ENCODE data around the gene MMUT. TPM values are rescaled to one million over a fixed set of nuclear protein-coding genes. Genes with fewer than 3 reads are reported as not detected.
"Not testable (repeated sequence)": the region's sequence is repeated elsewhere in the genome, so short reads cannot be mapped to it uniquely, and the experiment has no call there.

Gene MMUT
- total RNA-seq, 2 experiments from 2014 or later = 13.2 to 14.6 TPM

DNA sequence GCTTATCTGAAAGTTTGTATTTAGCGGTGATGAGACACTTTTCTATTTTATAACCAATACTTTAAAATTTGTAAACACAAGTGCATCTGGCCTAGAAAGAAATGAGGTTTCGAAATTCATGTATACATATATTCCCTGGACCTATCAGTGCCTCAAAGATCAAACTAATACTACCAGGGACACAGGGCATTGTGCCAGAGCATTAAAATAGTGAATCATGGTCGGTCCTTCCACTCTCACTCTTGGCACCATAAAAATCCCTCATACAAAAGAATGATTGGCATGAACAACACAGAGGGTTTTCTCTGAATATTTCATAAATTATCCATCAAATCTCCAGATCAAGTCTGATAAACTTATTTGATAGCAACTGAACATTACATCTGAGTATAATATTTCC, 62.0 kb downstream of the MMUT start:
- Mint-ChIP-seq H3K27ac (no peak overlapping the region), H3K9me3 (no peaks in the 10 kb centered on the region), H3K27me3 (peaks cover 9% of the 10 kb centered on the region), H3K4me3 (no peak overlapping the region), H3K36me3 (no peaks in the 10 kb centered on the region), H3K4me1 (no peaks in the 10 kb centered on the region)
- POLR2A ChIA-PET = no interaction called here
- DNase-seq (no peak), ATAC-seq (ENCODE audit: low read depth) (no peak)

DNA sequence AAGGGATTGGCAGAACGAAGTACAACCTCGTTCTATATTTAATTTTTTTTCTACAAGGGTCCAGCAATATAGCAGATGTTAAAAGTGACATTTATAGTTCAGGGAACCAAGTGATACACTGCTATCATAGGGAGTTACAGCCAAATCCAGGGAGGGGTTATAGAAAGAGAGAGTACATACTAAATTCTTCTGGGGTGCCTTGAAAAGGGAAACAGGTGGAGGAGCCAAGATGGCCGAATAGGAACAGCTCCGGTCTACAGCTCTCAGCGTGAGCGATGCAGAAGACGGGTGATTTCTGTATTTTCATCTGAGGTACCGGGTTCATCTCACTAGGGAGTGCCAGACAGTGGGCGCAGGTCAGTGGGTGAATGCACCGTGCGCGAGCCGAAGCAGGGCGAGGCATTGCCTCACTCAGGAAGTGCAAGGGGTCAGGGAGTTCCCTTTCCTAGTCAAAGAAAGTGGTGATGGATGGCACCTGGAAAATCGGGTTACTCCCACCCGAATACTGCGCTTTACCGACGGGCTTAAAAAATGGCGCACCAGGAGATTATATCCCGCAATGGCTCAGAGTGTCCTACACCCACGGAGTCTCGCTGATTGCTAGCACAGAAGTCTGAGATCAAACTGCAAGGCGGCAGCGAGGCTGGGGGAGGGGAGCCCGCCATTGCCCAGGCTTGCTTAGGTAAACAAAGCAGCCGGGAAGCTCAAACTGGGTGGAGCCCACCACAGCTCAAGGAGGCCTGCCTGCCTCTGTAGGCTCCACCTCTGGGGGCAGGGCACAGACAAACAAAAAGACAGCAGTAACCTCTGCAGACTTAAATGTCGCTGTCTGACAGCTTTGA, 76.2 kb downstream of the MMUT start:
- DNase-seq; H3K4me1 Mint-ChIP-seq; H3K4me3 Mint-ChIP-seq; H3K27me3 Mint-ChIP-seq; H3K27ac Mint-ChIP-seq; H3K36me3 Mint-ChIP-seq; POLR2A ChIA-PET; H3K9me3 Mint-ChIP-seq; ATAC-seq (ENCODE audit: low read depth): not testable (repeated sequence)

- H3K27me3 Mint-ChIP-seq = no peaks in the 10 kb centered on the region
- DNase-seq (no peak), ATAC-seq (ENCODE audit: low read depth) (no peak)
- H3K36me3 Mint-ChIP-seq = no peaks in the 10 kb centered on the region
- H3K9me3 Mint-ChIP-seq = peaks cover 5% of the 10 kb centered on the region
- no peak overlapping the region for H3K4me3 Mint-ChIP-seq
- H3K4me1 Mint-ChIP-seq = no peaks in the 10 kb centered on the region
- no peak overlapping the region for H3K27ac Mint-ChIP-seq
- POLR2A ChIA-PET = no interaction called here
Measured at GRCh38 chr6:49384904-49385303, 78.1 kb downstream of the MMUT start.

Other genes starting within 250 kb of the MMUT start
- gene CENPQ, start 117 bp upstream of the MMUT start, total RNA-seq = 10 to 100 TPM; 14.4 to 14.5 TPM
- not detected for gene GLYATL3, start 36.7 kb upstream of the MMUT start, total RNA-seq
- under 1 TPM; 0.68 to 0.80 TPM for gene C6orf141, start 87.4 kb upstream of the MMUT start, total RNA-seq
- not detected for gene RHAG, start 173.6 kb upstream of the MMUT start, total RNA-seq